Esophagus muscularis mucosa (tissue), 3 donors: ENCODE results near the gene TBC1D14.

ENCODE experiments used
- CTCF ChIP-seq, 3 experiments: fragments of 200-600 bp in 2 of 3; fragments of 450-650 bp in 1 of 3; sonication (generic) in 2 of 3; IDR thresholded peaks; one replicate each; pipeline ENCODE4 v1.5.1; 2017 to 2019; ENCODE audit warnings: antibody characterized with exemption in 3 of 3, mild to moderate bottlenecking in 2 of 3, moderate library complexity in 1 of 3
- POLR2A ChIP-seq: fragments of 450-650 bp; IDR thresholded peaks from one replicate; pipeline ENCODE4 v1.6.1; 2017; ENCODE audit warnings: antibody characterized with exemption, moderate library complexity, mild to moderate bottlenecking, low read depth

DNA sequence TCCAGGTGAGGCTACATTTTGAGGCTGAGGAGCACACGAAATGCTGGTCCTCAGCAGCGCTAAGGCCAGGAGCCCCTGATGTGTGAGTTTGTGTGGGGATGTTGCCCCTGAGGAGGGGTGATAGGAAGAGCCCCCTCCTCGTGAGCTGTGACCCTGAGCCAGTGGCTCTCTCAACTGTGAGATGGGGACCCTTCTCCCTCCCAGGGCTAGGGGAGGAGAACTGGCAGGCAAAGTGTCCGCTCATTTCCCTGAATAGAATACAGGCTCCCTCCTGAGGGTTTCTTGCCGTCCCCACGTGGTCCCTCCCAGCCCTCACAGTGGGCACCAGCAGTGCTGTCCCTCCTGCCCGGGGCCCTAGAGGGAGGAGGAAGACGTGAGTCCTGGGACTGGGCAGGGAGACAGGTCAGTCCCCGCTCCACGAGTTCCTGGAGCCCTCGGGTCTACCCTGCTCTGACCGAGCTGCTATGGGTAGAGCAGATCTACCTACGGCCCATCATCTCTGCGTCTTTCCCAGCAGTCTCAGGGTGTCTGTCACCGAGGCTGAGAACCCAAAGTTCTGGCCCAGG is 21.0 kb upstream of the TBC1D14 start:
- TF ChIP-seq POLR2A (no peak), CTCF (IDR thresholded peaks at IDR 0.05) (no peak)
